ENCODE results near the gene AKAP1. TPM values are rescaled to one million over a fixed set of nuclear protein-coding genes. Genes with fewer than 3 reads are reported as not detected.

Gene AKAP1
- total RNA-seq, 4 donors from 2014 or later, result 23.3 to 62.4 (median 32.0) TPM

- Histone ChIP-seq H3K36me3 (peaks cover 0 to 76% (median 28%) of the 10 kb centered on the region in 3 donors), H3K27ac (no peak overlapping the region), H3K27me3 (no peaks in the 10 kb centered on the region), H3K4me1 (peaks cover 0 to 27% (median 8%) of the 10 kb centered on the region in 4 donors), H3K4me3 (no peak overlapping the region), H3K9me3 (no peaks in the 10 kb centered on the region)
- no peak for TF ChIP-seq EP300 (IDR thresholded peaks at IDR 0.05)
- no peak for TF ChIP-seq POLR2A (IDR thresholded peaks at IDR 0.05)
- TF ChIP-seq, protein P1, sequence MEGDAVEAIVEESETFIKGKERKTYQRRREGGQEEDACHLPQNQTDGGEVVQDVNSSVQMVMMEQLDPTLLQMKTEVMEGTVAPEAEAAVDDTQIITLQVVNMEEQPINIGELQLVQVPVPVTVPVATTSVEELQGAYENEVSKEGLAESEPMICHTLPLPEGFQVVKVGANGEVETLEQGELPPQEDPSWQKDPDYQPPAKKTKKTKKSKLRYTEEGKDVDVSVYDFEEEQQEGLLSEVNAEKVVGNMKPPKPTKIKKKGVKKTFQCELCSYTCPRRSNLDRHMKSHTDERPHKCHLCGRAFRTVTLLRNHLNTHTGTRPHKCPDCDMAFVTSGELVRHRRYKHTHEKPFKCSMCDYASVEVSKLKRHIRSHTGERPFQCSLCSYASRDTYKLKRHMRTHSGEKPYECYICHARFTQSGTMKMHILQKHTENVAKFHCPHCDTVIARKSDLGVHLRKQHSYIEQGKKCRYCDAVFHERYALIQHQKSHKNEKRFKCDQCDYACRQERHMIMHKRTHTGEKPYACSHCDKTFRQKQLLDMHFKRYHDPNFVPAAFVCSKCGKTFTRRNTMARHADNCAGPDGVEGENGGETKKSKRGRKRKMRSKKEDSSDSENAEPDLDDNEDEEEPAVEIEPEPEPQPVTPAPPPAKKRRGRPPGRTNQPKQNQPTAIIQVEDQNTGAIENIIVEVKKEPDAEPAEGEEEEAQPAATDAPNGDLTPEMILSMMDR (IDR thresholded peaks at IDR 0.05), result no peak
- DNase-seq (ENCODE audit: low spot score in 2 of 2), result no peak
- WGBS, 2 donors, result 89 to 91% methylated on average over 3 of the region's 3 CpGs
Measured at GRCh38 chr17:57113656-57114055, 28.6 kb downstream of the AKAP1 start.

GRCh38 chr17:57114085-57114673 lies 29.1 kb downstream of the AKAP1 start:
- peaks cover 0 to 80% (median 31%) of the 10 kb centered on the region in 3 donors for H3K36me3 ChIP-seq
- WGBS, 2 donors, result 76 to 89% methylated on average over 12 to 13 of the region's 13 CpGs
- H3K27ac ChIP-seq, result no peak overlapping the region
- H3K27me3 ChIP-seq, result no peaks in the 10 kb centered on the region
- peak in 1 of 2 donors; percentile 58 for DNase-seq (ENCODE audit: low spot score in 2 of 2)
- no peaks in the 10 kb centered on the region for H3K9me3 ChIP-seq
- TF ChIP-seq, protein P1 (IDR thresholded peaks at IDR 0.05), result peak; percentile 53 to 89 (median 80)
- no peak for TF ChIP-seq EP300 (IDR thresholded peaks at IDR 0.05)
- H3K4me3 ChIP-seq, result no peak overlapping the region
- H3K4me1 ChIP-seq, result peaks cover 0 to 26% (median 8%) of the 10 kb centered on the region in 4 donors

DNA sequence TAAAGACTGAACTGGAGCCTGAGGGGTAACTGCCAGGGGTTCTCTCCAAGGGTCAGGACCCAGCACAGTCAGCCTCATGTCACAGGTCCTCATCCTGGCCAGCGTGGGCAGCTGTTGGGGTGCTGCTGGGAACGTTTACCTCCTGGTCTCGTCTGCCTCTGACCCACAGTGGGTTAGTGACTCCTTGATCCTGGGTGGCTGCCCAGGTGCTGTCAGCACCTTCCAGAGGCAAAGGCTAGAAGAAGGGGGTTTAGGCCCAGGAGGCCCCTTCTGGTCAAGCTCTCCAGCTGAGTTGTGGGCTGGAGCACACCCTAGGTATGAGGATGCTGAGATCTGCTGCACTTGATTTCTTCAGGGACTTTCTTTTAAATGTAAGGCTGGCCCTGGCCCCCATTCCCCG lies 30.3 kb downstream of the AKAP1 start:
- no peaks in the 10 kb centered on the region for H3K27me3 ChIP-seq
- H3K27ac ChIP-seq, result no peak overlapping the region
- H3K9me3 ChIP-seq, result no peaks in the 10 kb centered on the region
- H3K4me3 ChIP-seq, result no peak overlapping the region
- no peak for DNase-seq (ENCODE audit: low spot score in 2 of 2)
- peaks cover 0 to 14% (median 0%) of the 10 kb centered on the region in 4 donors for H3K4me1 ChIP-seq
- 75 to 79% methylated on average over 3 to 4 of the region's 4 CpGs for WGBS, 2 donors
- TF ChIP-seq EP300 (IDR thresholded peaks at IDR 0.05) (no peak), POLR2A (IDR thresholded peaks at IDR 0.05) (no peak)
- TF ChIP-seq, protein P1 (IDR thresholded peaks at IDR 0.05), result no peak
- peaks cover 0 to 92% (median 31%) of the 10 kb centered on the region in 3 donors for H3K36me3 ChIP-seq

DNA sequence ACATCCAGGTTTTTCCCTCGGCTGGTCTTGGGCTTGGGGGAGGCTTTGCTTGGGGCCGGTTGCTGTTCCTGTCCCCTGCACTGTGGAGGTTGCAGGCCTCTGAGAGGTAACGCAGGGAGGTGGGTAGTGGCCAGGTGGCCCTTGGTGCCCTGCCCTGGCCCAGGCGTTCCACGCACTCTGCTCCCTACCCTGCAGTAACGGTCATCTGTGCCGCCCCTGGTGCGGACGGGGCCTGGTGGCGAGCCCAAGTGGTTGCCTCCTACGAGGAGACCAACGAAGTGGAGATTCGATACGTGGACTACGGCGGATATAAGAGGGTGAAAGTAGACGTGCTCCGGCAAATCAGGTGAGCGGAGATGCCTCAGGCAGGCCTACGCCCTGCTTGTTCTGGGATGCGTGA lies 30.9 kb downstream of the AKAP1 start:
- WGBS, 2 donors, result 95 to 97% methylated on average over 21 of the region's 21 CpGs
- H3K9me3 ChIP-seq, result no peaks in the 10 kb centered on the region
- no peak overlapping the region for H3K27ac ChIP-seq
- H3K4me1 ChIP-seq, result peaks cover 0 to 9% (median 0%) of the 10 kb centered on the region in 4 donors
- no peak for DNase-seq (ENCODE audit: low spot score in 2 of 2)
- no peak overlapping the region for H3K4me3 ChIP-seq
- no peaks in the 10 kb centered on the region for H3K27me3 ChIP-seq
- peaks cover 0 to 95% (median 31%) of the 10 kb centered on the region in 3 donors for H3K36me3 ChIP-seq
- no peak for TF ChIP-seq EP300 (IDR thresholded peaks at IDR 0.05)
- TF ChIP-seq POLR2A (IDR thresholded peaks at IDR 0.05), result no peak
- TF ChIP-seq, protein P1 (IDR thresholded peaks at IDR 0.05), result no peak

- H3K4me1 ChIP-seq, result peaks cover 0 to 11% (median 0%) of the 10 kb centered on the region in 4 donors
- WGBS, 2 donors, result 90 to 93% methylated on average over 4 of the region's 4 CpGs
- no peak overlapping the region for H3K27ac ChIP-seq
- no peaks in the 10 kb centered on the region for H3K27me3 ChIP-seq
- peaks cover 0 to 95% (median 31%) of the 10 kb centered on the region in 3 donors for H3K36me3 ChIP-seq
- no peak overlapping the region for H3K4me3 ChIP-seq
- DNase-seq (ENCODE audit: low spot score in 2 of 2), result no peak
- TF ChIP-seq, protein P1 (IDR thresholded peaks at IDR 0.05), result no peak
- TF ChIP-seq EP300 (IDR thresholded peaks at IDR 0.05) (no peak), POLR2A (IDR thresholded peaks at IDR 0.05) (no peak)
- no peaks in the 10 kb centered on the region for H3K9me3 ChIP-seq
Measured at GRCh38 chr17:57117798-57118197, 32.8 kb downstream of the AKAP1 start.
